Parathyroid adenoma (tissue), 2 donors: ENCODE results near the gene KCNQ1.

Experiments used
- H2AFZ ChIP-seq: fragments of 300-600 bp; sonication (generic); one replicate; pipeline ENCODE4 v1.7.0; 2017; ENCODE audit warnings: antibody characterized with exemption, mild to moderate bottlenecking
- H3K27ac ChIP-seq: fragments of 300-600 bp; sonication (generic); one replicate; pipeline ENCODE4 v1.7.0; 2017
- H3K27me3 ChIP-seq: fragments of 300-600 bp; sonication (generic); one replicate; pipeline ENCODE4 v1.7.0; 2017; ENCODE audit warnings: low read length; ENCODE audit not compliant: control insufficient read depth, insufficient read depth
- H3K36me3 ChIP-seq: fragments of 300-600 bp; sonication (generic); one replicate; pipeline ENCODE4 v1.7.0; 2017; ENCODE audit warnings: low read length; ENCODE audit not compliant: control insufficient read depth, insufficient read depth
- H3K4me1 ChIP-seq: fragments of 300-600 bp; sonication (generic); one replicate; pipeline ENCODE4 v1.7.0; 2017; ENCODE audit warnings: control low read depth
- H3K4me2 ChIP-seq: fragments of 300-600 bp; sonication (generic); one replicate; pipeline ENCODE4 v1.7.0; 2017; ENCODE audit warnings: low read length
- H3K4me3 ChIP-seq: fragments of 300-600 bp; sonication (generic); one replicate; pipeline ENCODE4 v1.7.0; 2017; ENCODE audit warnings: low read depth, low read length
- H3K79me2 ChIP-seq: fragments of 300-600 bp; sonication (generic); one replicate; pipeline ENCODE4 v1.7.0; 2017; ENCODE audit warnings: control low read depth
- H3K9ac ChIP-seq: fragments of 300-600 bp; sonication (generic); one replicate; pipeline ENCODE4 v1.7.0; 2017; ENCODE audit warnings: mild to moderate bottlenecking
- H3K9me3 ChIP-seq: fragments of 300-600 bp; sonication (generic); one replicate; pipeline ENCODE4 v1.7.0; 2017; ENCODE audit warnings: low read length; ENCODE audit not compliant: control insufficient read depth
- TF ChIP-seq, protein P1 (sequence below): fragments of 300-600 bp; sonication (generic); IDR thresholded peaks from one replicate; pipeline ENCODE4 v1.7.0; 2017; ENCODE audit warnings: antibody characterized with exemption, mild to moderate bottlenecking
- donor health status: primary hyperparathyroidism.

The KCNQ1 gene

GRCh38 chr11:2799881-2800654 lies 355.3 kb downstream of the KCNQ1 start:
- H3K27ac ChIP-seq = no peak overlapping the region

GRCh38 chr11:2800655-2801531 lies 356.1 kb downstream of the KCNQ1 start:
- no peak overlapping the region for H3K4me2 ChIP-seq
- H3K36me3 ChIP-seq = no peaks in the 10 kb centered on the region
- H3K4me3 ChIP-seq = no peak overlapping the region
- H3K27ac ChIP-seq = no peak overlapping the region
- no peaks in the 10 kb centered on the region for H3K27me3 ChIP-seq
- no peaks in the 10 kb centered on the region for H3K9me3 ChIP-seq
- TF ChIP-seq, protein P1, sequence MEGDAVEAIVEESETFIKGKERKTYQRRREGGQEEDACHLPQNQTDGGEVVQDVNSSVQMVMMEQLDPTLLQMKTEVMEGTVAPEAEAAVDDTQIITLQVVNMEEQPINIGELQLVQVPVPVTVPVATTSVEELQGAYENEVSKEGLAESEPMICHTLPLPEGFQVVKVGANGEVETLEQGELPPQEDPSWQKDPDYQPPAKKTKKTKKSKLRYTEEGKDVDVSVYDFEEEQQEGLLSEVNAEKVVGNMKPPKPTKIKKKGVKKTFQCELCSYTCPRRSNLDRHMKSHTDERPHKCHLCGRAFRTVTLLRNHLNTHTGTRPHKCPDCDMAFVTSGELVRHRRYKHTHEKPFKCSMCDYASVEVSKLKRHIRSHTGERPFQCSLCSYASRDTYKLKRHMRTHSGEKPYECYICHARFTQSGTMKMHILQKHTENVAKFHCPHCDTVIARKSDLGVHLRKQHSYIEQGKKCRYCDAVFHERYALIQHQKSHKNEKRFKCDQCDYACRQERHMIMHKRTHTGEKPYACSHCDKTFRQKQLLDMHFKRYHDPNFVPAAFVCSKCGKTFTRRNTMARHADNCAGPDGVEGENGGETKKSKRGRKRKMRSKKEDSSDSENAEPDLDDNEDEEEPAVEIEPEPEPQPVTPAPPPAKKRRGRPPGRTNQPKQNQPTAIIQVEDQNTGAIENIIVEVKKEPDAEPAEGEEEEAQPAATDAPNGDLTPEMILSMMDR = no peak
- no peak overlapping the region for H2AFZ ChIP-seq
- H3K79me2 ChIP-seq = no peaks in the 10 kb centered on the region
- H3K9ac ChIP-seq = no peak overlapping the region
- H3K4me1 ChIP-seq = no peaks in the 10 kb centered on the region

More at GRCh38 chr11:2799881-2800654, 355.3 kb downstream of the KCNQ1 start:
- Histone ChIP-seq H3K4me3 (no peak overlapping the region), H3K4me1 (no peaks in the 10 kb centered on the region), H3K79me2 (no peaks in the 10 kb centered on the region), H3K9me3 (no peaks in the 10 kb centered on the region), H3K4me2 (no peak overlapping the region), H3K36me3 (no peaks in the 10 kb centered on the region), H3K27me3 (no peaks in the 10 kb centered on the region), H3K9ac (no peak overlapping the region), H2AFZ (no peak overlapping the region)
- TF ChIP-seq, protein P1 = no peak

DNA sequence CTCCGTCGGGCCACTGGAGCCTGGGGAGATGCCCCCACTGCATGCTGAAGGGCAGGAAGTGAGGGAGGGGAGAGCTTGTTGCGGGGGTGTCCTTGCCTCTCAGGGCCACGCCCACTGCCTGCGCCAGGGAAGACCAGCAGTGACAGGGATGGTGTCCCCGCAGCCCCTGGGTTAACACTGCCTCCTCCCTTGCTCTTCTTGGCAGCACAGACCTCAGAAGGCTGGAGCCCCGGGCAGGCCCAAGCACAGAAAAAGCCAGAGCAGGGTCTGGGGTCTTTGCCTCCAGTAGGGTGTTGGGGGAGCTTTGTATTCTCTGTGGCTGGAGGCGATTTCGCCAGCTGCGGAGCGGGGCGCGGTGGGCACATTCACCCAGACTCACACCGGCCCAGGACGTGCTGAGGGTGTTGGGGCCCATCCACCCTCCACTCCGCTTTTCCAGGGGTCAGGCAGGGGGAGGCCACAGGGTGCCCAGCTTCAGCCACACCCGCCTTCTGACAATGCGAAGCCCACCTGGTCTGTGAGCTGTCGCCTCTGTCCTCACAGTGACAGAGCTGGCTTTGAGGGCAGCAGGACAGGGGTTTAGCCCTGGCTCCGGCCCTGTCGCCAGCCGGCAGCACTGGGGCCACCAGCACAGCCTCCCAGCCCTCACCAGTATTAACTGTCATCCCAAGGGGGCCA lies 357.0 kb downstream of the KCNQ1 start:
- no peaks in the 10 kb centered on the region for H3K36me3 ChIP-seq
- H3K4me3 ChIP-seq = no peak overlapping the region
- no peak overlapping the region for H3K27ac ChIP-seq
- no peaks in the 10 kb centered on the region for H3K79me2 ChIP-seq
- H3K27me3 ChIP-seq = no peaks in the 10 kb centered on the region
- H3K4me2 ChIP-seq = no peak overlapping the region
- no peaks in the 10 kb centered on the region for H3K9me3 ChIP-seq
- no peak overlapping the region for H2AFZ ChIP-seq
- TF ChIP-seq, protein P1 = no peak
- H3K9ac ChIP-seq = no peak overlapping the region
- H3K4me1 ChIP-seq = no peaks in the 10 kb centered on the region

DNA sequence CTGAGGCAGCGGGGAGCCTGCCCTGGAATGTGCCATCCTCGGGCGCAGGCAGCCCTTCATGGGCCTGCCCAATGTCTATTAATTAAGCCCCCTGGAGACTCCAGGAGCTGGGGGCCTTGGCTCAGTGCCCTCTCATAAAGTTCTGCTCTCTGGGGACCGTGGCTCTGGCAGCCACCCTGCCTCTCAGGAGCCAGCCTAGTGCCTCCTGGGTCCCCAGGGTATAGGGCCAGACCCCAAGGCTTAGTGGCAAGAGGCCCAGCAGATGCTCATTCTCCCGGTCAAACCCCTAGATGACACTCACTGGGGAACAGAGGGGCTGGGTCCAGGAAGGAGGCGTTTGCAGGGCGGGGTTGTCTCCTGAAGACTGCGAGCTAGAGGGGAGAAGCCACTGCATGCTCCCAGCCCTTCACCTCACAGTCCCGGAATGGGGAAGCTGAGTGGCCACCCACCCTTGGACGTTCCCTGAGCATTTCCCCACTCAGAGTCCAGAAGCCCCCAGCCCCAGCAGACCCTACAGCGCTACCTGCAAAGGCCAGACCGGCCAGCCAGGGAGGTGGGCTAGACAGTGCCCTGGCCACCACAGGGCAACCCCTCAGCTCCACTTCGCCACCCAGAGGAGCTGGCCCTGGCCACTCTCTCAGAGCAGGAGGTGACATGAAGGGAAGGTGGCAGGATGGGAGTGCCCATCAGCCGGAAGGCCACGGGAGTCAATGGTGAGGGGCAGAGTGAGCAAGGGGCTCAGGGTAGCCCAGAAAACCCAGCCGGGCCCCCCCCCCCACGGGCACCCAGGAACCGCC lies 357.8 kb downstream of the KCNQ1 start:
- H3K4me1 ChIP-seq = no peaks in the 10 kb centered on the region

More for the DNA sequence above, 357.8 kb downstream of the KCNQ1 start:
- Histone ChIP-seq H2AFZ (no peak overlapping the region), H3K27me3 (no peaks in the 10 kb centered on the region), H3K9ac (no peak overlapping the region), H3K27ac (no peak overlapping the region), H3K4me2 (no peak overlapping the region), H3K36me3 (no peaks in the 10 kb centered on the region), H3K4me3 (no peak overlapping the region), H3K79me2 (no peaks in the 10 kb centered on the region), H3K9me3 (no peaks in the 10 kb centered on the region)
- TF ChIP-seq, protein P1 = no peak
